H1 (cell line): ENCODE data around the gene EPB41L4A. TPM values are rescaled to one million over a fixed set of nuclear protein-coding genes. Genes with fewer than 3 reads are reported as not detected.

Source experiments
- CTCF ChIA-PET: fragments of 300-600 bp; sonication (Branson Sonifier 250); formaldehyde crosslinking; loops from one replicate; lab custom pipeline; 2021; ENCODE audit not compliant: partially characterized antibody; lab: Charles Lee
- POLR2A ChIA-PET: fragments of 300-600 bp; sonication (Branson Sonifier 250); formaldehyde crosslinking; loops from one replicate; lab custom pipeline; 2021; ENCODE audit warnings: inconsistent platforms; ENCODE audit not compliant: partially characterized antibody; lab: Charles Lee
- DNase-seq, 2 experiments: peaks; one replicate each; pipeline versions ENCODE4 v3.0.0 to v3.0.0-alpha.2; 2010 to 2022; ENCODE audit warnings: low spot score in 2 of 2, low read depth in 1 of 2, mixed read lengths in 1 of 2
- FAIRE-seq: peaks from 2 replicates; lab custom pipeline; 2011; peaks lifted over from hg19 to GRCh38; lab: Jason Lieb, UNC
- H2AFZ ChIP-seq: 2 replicates; pipeline ENCODE4 v1.8.1; 2012; ENCODE audit warnings: low read length, inconsistent platforms
- H2AK5ac ChIP-seq: 2 replicates; pipeline ENCODE4 v1.6.1; 2013; ENCODE audit warnings: low read depth, low read length
- H2BK120ac ChIP-seq: replicated peaks from 2 replicates; pipeline ENCODE3; 2013; ENCODE audit warnings: low read depth, low read length, inconsistent platforms
- H2BK12ac ChIP-seq: 2 replicates; pipeline ENCODE4 v1.6.1; 2013; ENCODE audit warnings: low read depth, low read length
- H2BK15ac ChIP-seq: 2 replicates; pipeline ENCODE4 v1.6.1; 2013; ENCODE audit warnings: low read length
- H2BK20ac ChIP-seq: 2 replicates; pipeline ENCODE4 v1.6.1; 2013; ENCODE audit warnings: low read length
- H2BK5ac ChIP-seq: 2 replicates; pipeline ENCODE4 v1.6.1; 2013; ENCODE audit warnings: low read depth, low read length
- H3K14ac ChIP-seq: 2 replicates; pipeline ENCODE4 v1.6.1; 2013; ENCODE audit warnings: inconsistent platforms; ENCODE audit not compliant: insufficient read length
- H3K18ac ChIP-seq: 2 replicates; pipeline ENCODE4 v1.6.1; 2013; ENCODE audit warnings: low read length; ENCODE audit errors: extremely low read depth
- H3K23ac ChIP-seq: 2 replicates; pipeline ENCODE4 v1.6.1; 2013; ENCODE audit warnings: inconsistent platforms; ENCODE audit not compliant: insufficient read length
- H3K23me2 ChIP-seq: 2 replicates; pipeline ENCODE4 v1.6.1; 2013; ENCODE audit warnings: low read depth, low read length
- H3K27ac ChIP-seq: 2 replicates; pipeline ENCODE4 v1.6.1; 2011; ENCODE audit warnings: low read depth, low read length, inconsistent platforms
- H3K27me3 ChIP-seq, 4 experiments: replicated peaks in 1 of 4; 1 replicate in 1 of 4; 2 replicates in 3 of 4; pipeline versions ENCODE4 v1.6.1 to v1.8.1; 2011 to 2013; ENCODE audit warnings: low read length in 3 of 4, mild to moderate bottlenecking in 3 of 4, inconsistent platforms in 2 of 4, mixed read lengths in 2 of 4, moderate library complexity in 1 of 4; ENCODE audit not compliant: control insufficient read depth in 3 of 4, insufficient read depth in 3 of 4; ENCODE audit errors: extremely low read depth in 1 of 4
- H3K36me3 ChIP-seq, 4 experiments: 2 replicates each; pipeline versions ENCODE4 v1.6.1 to v1.8.1; 2011 to 2013; ENCODE audit warnings: mild to moderate bottlenecking in 4 of 4, low read length in 3 of 4, moderate library complexity in 2 of 4, control low read depth in 1 of 4, inconsistent platforms in 1 of 4; ENCODE audit not compliant: insufficient read depth in 4 of 4, control insufficient read depth in 2 of 4
- H3K4ac ChIP-seq: replicated peaks from 2 replicates; pipeline ENCODE3; 2013; ENCODE audit warnings: low read length, low read depth, mixed read lengths, inconsistent platforms; ENCODE audit not compliant: insufficient read length
- H3K4me1 ChIP-seq, 4 experiments: replicated peaks in 1 of 4; 1 replicate in 1 of 4; 2 replicates in 3 of 4; pipeline versions ENCODE4 v1.6.1 to v1.8.1; 2011 to 2013; ENCODE audit warnings: low read length in 3 of 4, inconsistent platforms in 2 of 4, mixed read lengths in 1 of 4; ENCODE audit not compliant: insufficient read depth in 4 of 4, control insufficient read depth in 3 of 4
- H3K4me2 ChIP-seq, 2 experiments: 2 replicates each; pipeline versions ENCODE4 v1.6.1 to v1.8.1; 2011 to 2013; ENCODE audit warnings: low read depth in 2 of 2, low read length in 2 of 2, control low read depth in 1 of 2, inconsistent platforms in 1 of 2, mild to moderate bottlenecking in 1 of 2; ENCODE audit not compliant: insufficient read depth in 1 of 2
- H3K4me3 ChIP-seq, 4 experiments: fragments of 200-600, 300-600 bp in 1 of 4; sonication (generic), shearing (Covaris generic), sonication (Bioruptor Twin) in 1 of 4; 2 replicates each; pipeline versions ENCODE4 v1.5.1 to v1.8.1; 2011 to 2016; ENCODE audit warnings: low read length in 4 of 4, low read depth in 3 of 4, control low read depth in 2 of 4, inconsistent platforms in 2 of 4, mild to moderate bottlenecking in 2 of 4, mixed read lengths in 1 of 4, moderate library complexity in 1 of 4; ENCODE audit not compliant: insufficient read depth in 2 of 4; ENCODE audit errors: extremely low read depth in 1 of 4
- H3K56ac ChIP-seq: replicated peaks from 2 replicates; pipeline ENCODE3; 2013; ENCODE audit warnings: low read depth, mild to moderate bottlenecking, mixed read lengths, low read length, inconsistent platforms; ENCODE audit not compliant: insufficient read length
- H3K79me1 ChIP-seq: 2 replicates; pipeline ENCODE4 v1.6.1; 2013; ENCODE audit warnings: low read depth, low read length, control low read depth
- H3K79me2 ChIP-seq, 2 experiments: 2 replicates each; pipeline versions ENCODE4 v1.6.1 to v1.8.1; 2012 to 2013; ENCODE audit warnings: low read length in 2 of 2, mild to moderate bottlenecking in 2 of 2, inconsistent platforms in 1 of 2; ENCODE audit not compliant: insufficient read depth in 2 of 2, control insufficient read depth in 1 of 2
- H3K9ac ChIP-seq, 4 experiments: replicated peaks in 1 of 4; 1 replicate in 1 of 4; 2 replicates in 3 of 4; pipeline versions ENCODE4 v1.6.1 to v1.8.1; 2011 to 2013; ENCODE audit warnings: low read depth in 3 of 4, low read length in 3 of 4, control low read depth in 2 of 4, mild to moderate bottlenecking in 2 of 4, moderate library complexity in 2 of 4, inconsistent platforms in 1 of 4; ENCODE audit errors: extremely low read depth in 1 of 4
- H3K9me3 ChIP-seq, 2 experiments: 2 replicates each; pipeline versions ENCODE4 v1.6.1 to v1.8.1; 2012 to 2013; ENCODE audit warnings: mild to moderate bottlenecking in 2 of 2, moderate library complexity in 2 of 2, control low read depth in 1 of 2, inconsistent platforms in 1 of 2, low read depth in 1 of 2, low read length in 1 of 2, mixed read lengths in 1 of 2; ENCODE audit not compliant: insufficient read depth in 2 of 2
- H4K20me1 ChIP-seq, 2 experiments: replicated peaks in 1 of 2; 2 replicates each; pipeline versions ENCODE3 to v1.8.1; 2011 to 2013; ENCODE audit warnings: inconsistent platforms in 2 of 2, low read length in 2 of 2, mild to moderate bottlenecking in 1 of 2; ENCODE audit not compliant: insufficient read depth in 2 of 2, control insufficient read depth in 1 of 2
- H4K5ac ChIP-seq: 2 replicates; pipeline ENCODE4 v1.6.1; 2013; ENCODE audit warnings: low read length, low read depth, mixed read lengths, inconsistent platforms; ENCODE audit not compliant: insufficient read length
- H4K8ac ChIP-seq: 2 replicates; pipeline ENCODE4 v1.8.0; 2013; ENCODE audit warnings: mild to moderate bottlenecking, moderate library complexity, low read length, inconsistent platforms; ENCODE audit not compliant: insufficient read depth; ENCODE audit errors: extremely low read depth
- H4K91ac ChIP-seq: replicated peaks from 2 replicates; pipeline ENCODE3; 2013; ENCODE audit warnings: low read length, mixed read lengths, inconsistent platforms; ENCODE audit not compliant: insufficient read length
- CBX8 ChIP-seq: fragments of 300-800, 300-1000 bp; sonication (generic); IDR thresholded peaks from 2 replicates; pipeline ENCODE4 v1.7.1; 2016; ENCODE audit warnings: low read depth, low read length, borderline replicate concordance
- CHD1 ChIP-seq: IDR thresholded peaks from 2 replicates; pipeline ENCODE4 v1.6.1; 2012; ENCODE audit warnings: low read depth, low read length, improper control_type of control experiment
- CHD2 ChIP-seq: IDR thresholded peaks from 2 replicates; pipeline ENCODE4 v1.6.1; 2012; ENCODE audit warnings: low read length, improper control_type of control experiment
- FOSL1 ChIP-seq: IDR thresholded peaks from 2 replicates; pipeline ENCODE4 v1.6.1; 2011; ENCODE audit warnings: mild to moderate bottlenecking, low read depth, low read length, moderate library complexity; ENCODE audit not compliant: insufficient read depth
- JUN ChIP-seq: IDR thresholded peaks from 2 replicates; pipeline ENCODE4 v1.6.1; 2011; ENCODE audit warnings: low read depth, mild to moderate bottlenecking, improper control_type of control experiment, low read length
- JUND ChIP-seq: IDR thresholded peaks from 2 replicates; pipeline ENCODE4 v1.6.1; 2011; ENCODE audit warnings: mild to moderate bottlenecking, improper control_type of control experiment, low read length
- KDM4A ChIP-seq: IDR thresholded peaks from one replicate; pipeline ENCODE4 v1.7.1; 2012; ENCODE audit warnings: low read depth, mild to moderate bottlenecking, moderate library complexity, low read length, inconsistent platforms; ENCODE audit not compliant: severe bottlenecking
- KDM5A ChIP-seq: fragments of 200-600 bp; IDR thresholded peaks from 2 replicates; pipeline ENCODE4 v1.7.1; 2012; ENCODE audit warnings: mild to moderate bottlenecking, low read length, inconsistent platforms, mixed read lengths
- RAD21 ChIP-seq, 2 experiments: IDR thresholded peaks in 1 of 2; conservative IDR thresholded peaks in 1 of 2; 2 replicates each; pipeline ENCODE4 v1.6.1; 2011; ENCODE audit warnings: low read depth in 2 of 2, low read length in 2 of 2, improper control_type of control experiment in 1 of 2, inconsistent platforms in 1 of 2, mild to moderate bottlenecking in 1 of 2, moderate library complexity in 1 of 2
- SIN3A ChIP-seq, 2 experiments: IDR thresholded peaks in 1 of 2; conservative IDR thresholded peaks in 1 of 2; 2 replicates each; pipeline ENCODE4 v1.6.1; 2011 to 2012; ENCODE audit warnings: low read length in 2 of 2, improper control_type of control experiment in 1 of 2, low read depth in 1 of 2, mild to moderate bottlenecking in 1 of 2
- SP1 ChIP-seq: IDR thresholded peaks from 2 replicates; pipeline ENCODE4 v1.6.1; 2011; ENCODE audit warnings: low read depth, low read length
- SRF ChIP-seq: IDR thresholded peaks from 2 replicates; pipeline ENCODE4 v1.6.1; 2011; ENCODE audit warnings: mild to moderate bottlenecking, low read depth, low read length, moderate library complexity
- SUZ12 ChIP-seq: fragments of 200-600 bp; sonication (generic); IDR thresholded peaks from 2 replicates; pipeline ENCODE4 v1.6.1; 2012; ENCODE audit warnings: mild to moderate bottlenecking, inconsistent platforms, low read length, moderate library complexity, mixed read lengths
- WGBS, 2 experiments: shearing (Covaris generic) in 1 of 2; methylation state at CpG; one replicate each; pipeline versions ENCODE4 v1.1.6 to v1.1.7; 2013 to 2015; ENCODE audit warnings: low lambda C conversion rate in 2 of 2, mixed read lengths in 2 of 2, inconsistent platforms in 1 of 2, low coverage in 1 of 2, missing lambda C conversion rate in 1 of 2; ENCODE audit not compliant: insufficient replicate concordance in 2 of 2, insufficient coverage in 1 of 2, insufficient read length in 1 of 2; ENCODE audit errors: extremely low coverage in 1 of 2, missing lambda C conversion rate in 1 of 2; 5-methylcytosine and 5-hydroxymethylcytosine counted together
- polyA plus RNA-seq, 7 experiments: library from polyadenylated mRNA; depleted of rRNA in 3 of 7; stranded (reverse) in 5 of 7; unstranded in 2 of 7; fragments of >200 nt in 5 of 7; fragments of 200-250 nt in 2 of 7; gene quantifications; 1 replicate in 5 of 7; 2 replicates in 1 of 7; 4 replicates in 1 of 7; pipeline versions ENCODE4 v1.2.1 to v1.2.3, GENCODE V29; 2011 to 2013; ENCODE audit warnings: missing spikeins in 2 of 7, mixed read lengths in 2 of 7
- total RNA-seq: library from RNA; stranded (reverse); fragmentation: NEBNext Ultra II Directional; extraction: Animal tissue kit (Norgen Biotek cat#: 25700); gene quantifications from 2 replicates; pipeline ENCODE4 v1.2.1, GENCODE V29; 2021
- TF ChIP-seq, protein P1 (sequence below): IDR thresholded peaks from 2 replicates; pipeline ENCODE4 v1.6.1; 2011; ENCODE audit warnings: low read length, improper control_type of control experiment

The EPB41L4A gene
- total and polyA plus RNA-seq, 2 of the 8 experiments (the other 6 are each of a cell fraction or from before 2014, with no cell fraction given), result 1.6 to 4.6 TPM

DNA sequence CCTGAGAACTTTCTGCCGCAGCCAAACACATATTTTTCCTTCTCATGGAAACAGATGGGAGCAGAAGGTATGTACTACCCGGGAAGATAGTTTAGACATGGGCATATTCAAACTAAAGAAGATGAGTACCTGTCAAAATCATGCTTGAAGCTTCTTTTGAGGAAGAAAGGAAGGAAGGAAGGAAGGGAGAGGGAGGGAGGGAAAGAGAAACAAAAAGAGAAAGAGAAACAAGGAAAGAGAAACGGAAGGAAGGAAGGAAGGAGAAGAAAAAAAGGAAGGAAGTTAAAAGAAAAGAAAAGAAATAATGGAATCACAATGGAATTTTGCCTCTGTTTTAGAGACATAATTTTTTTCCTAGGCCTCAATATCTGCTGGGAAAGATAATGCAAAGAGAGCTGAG is 34.6 kb downstream of the EPB41L4A start:
- no peak for FAIRE-seq

More for the DNA sequence above, 34.6 kb downstream of the EPB41L4A start:
- Histone ChIP-seq H4K91ac (no peak overlapping the region), H3K4me2 (no peak overlapping the region), H3K23ac (no peak overlapping the region), H4K8ac (no peak overlapping the region), H2BK5ac (no peak overlapping the region), H3K4me3 (no peak overlapping the region), H3K79me2 (no peaks in the 10 kb centered on the region), H4K20me1 (no peaks in the 10 kb centered on the region), H3K36me3 (no peaks in the 10 kb centered on the region), H2BK12ac (no peak overlapping the region), H2BK120ac (no peak overlapping the region), H3K27ac (no peak overlapping the region), H2AK5ac (no peak overlapping the region), H3K23me2 (no peaks in the 10 kb centered on the region), H3K18ac (no peak overlapping the region), H3K4me1 (peaks cover 0 to 8% (median 2%) of the 10 kb centered on the region in 4 experiments; a peak in 2 of 7 replicates), H3K9me3 (no peaks in the 10 kb centered on the region), H3K14ac (no peak overlapping the region), H3K56ac (no peak overlapping the region), H2AFZ (no peak overlapping the region), H2BK20ac (no peak overlapping the region), H3K79me1 (no peaks in the 10 kb centered on the region), H3K27me3 (no peaks in the 10 kb centered on the region), H3K4ac (no peak overlapping the region), H2BK15ac (no peak overlapping the region), H4K5ac (no peak overlapping the region), H3K9ac (no peak overlapping the region)
- no peak for DNase-seq
- POLR2A ChIA-PET, result no interaction called here
- CTCF ChIA-PET, result interaction anchor here (0.7 to 2.9 kb wide), 5 partner anchors 12 to 35 kb away, joined by 3 to 17 read pairs (median 9); partner anchors contain the start of gene EPB41L4A
- 89 to 100% methylated on average over 1 to 3 of the region's 3 CpGs for WGBS, 2 experiments
- TF ChIP-seq SIN3A (conservative IDR thresholded peaks at IDR 0.05 in 1 of 2, IDR thresholded peaks at IDR 0.05 in 1 of 2; ENCODE audit: low read depth in 1 of 2, low read length in 2 of 2), result no peak
- TF ChIP-seq CBX8, result no peak
- TF ChIP-seq RAD21 (IDR thresholded peaks at IDR 0.05 in 1 of 2, conservative IDR thresholded peaks at IDR 0.05 in 1 of 2; ENCODE audit: low read depth in 2 of 2, low read length in 2 of 2), result no peak
- TF ChIP-seq, protein P1, sequence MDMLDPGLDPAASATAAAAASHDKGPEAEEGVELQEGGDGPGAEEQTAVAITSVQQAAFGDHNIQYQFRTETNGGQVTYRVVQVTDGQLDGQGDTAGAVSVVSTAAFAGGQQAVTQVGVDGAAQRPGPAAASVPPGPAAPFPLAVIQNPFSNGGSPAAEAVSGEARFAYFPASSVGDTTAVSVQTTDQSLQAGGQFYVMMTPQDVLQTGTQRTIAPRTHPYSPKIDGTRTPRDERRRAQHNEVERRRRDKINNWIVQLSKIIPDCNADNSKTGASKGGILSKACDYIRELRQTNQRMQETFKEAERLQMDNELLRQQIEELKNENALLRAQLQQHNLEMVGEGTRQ, result no peak
- TF ChIP-seq CHD2, result no peak
- TF ChIP-seq SRF, result no peak
- no peak for TF ChIP-seq KDM4A
- TF ChIP-seq CHD1, result no peak
- no peak for TF ChIP-seq FOSL1
- no peak for TF ChIP-seq SP1
- no peak for TF ChIP-seq JUN
- no peak for TF ChIP-seq KDM5A
- no peak for TF ChIP-seq SUZ12
- TF ChIP-seq JUND, result no peak
